ENCODE results near the gene TDRD6. TPM values are rescaled to one million over a fixed set of nuclear protein-coding genes. Genes with fewer than 3 reads are reported as not detected.

The TDRD6 gene
- total RNA-seq, 6 experiments from 2014 or later: not detected

DNA sequence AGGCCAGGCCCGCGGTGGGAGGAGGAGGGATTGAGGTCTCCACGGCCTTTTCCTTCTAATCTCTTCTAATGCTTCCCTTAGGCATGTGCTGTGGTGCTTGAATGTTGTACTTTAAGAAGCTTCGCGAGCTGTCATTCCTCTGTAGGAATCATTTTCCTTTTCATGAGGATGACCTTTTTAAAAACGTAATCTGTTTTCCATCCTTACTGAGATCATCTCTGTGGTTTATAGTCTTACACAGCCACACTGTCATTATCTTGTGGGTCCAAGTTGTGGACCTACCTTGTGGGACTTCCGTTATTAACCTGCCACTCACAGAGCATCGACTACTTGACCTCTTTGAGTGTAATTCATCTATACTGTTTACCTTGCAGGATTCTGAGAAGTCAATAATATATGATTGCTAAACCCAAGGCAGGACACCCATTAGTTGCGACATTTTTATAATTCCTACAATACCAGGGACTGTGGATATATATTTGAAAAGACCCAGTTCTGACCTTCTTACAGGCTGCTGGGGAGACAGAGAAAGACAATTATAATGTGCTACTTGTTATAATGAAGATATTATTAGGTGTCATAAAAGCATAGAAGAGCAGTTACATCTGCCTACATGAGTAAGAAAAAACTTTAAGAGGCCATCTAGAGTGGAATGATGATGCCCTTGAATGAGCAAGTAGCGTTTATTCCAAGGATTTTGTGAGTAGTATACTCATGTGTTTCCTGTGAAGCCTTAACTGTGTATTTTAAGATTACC is 34.1 kb upstream of the TDRD6 start:
- Mint-ChIP-seq H3K27ac (no peak overlapping the region), H3K4me1 (ENCODE audit: low read depth) (peaks cover 15% of the 10 kb centered on the region), H3K9me3 (no peaks in the 10 kb centered on the region), H3K36me3 (ENCODE audit: low read depth) (no peaks in the 10 kb centered on the region), H3K27me3 (ENCODE audit: insufficient read depth) (peaks cover 4% of the 10 kb centered on the region), H3K4me3 (peak overlapping the region; percentile 89)
- no peak for DNase-seq
- TF ChIP-seq, protein P1, sequence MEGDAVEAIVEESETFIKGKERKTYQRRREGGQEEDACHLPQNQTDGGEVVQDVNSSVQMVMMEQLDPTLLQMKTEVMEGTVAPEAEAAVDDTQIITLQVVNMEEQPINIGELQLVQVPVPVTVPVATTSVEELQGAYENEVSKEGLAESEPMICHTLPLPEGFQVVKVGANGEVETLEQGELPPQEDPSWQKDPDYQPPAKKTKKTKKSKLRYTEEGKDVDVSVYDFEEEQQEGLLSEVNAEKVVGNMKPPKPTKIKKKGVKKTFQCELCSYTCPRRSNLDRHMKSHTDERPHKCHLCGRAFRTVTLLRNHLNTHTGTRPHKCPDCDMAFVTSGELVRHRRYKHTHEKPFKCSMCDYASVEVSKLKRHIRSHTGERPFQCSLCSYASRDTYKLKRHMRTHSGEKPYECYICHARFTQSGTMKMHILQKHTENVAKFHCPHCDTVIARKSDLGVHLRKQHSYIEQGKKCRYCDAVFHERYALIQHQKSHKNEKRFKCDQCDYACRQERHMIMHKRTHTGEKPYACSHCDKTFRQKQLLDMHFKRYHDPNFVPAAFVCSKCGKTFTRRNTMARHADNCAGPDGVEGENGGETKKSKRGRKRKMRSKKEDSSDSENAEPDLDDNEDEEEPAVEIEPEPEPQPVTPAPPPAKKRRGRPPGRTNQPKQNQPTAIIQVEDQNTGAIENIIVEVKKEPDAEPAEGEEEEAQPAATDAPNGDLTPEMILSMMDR (IDR thresholded peaks at IDR 0.05): no peak

DNA sequence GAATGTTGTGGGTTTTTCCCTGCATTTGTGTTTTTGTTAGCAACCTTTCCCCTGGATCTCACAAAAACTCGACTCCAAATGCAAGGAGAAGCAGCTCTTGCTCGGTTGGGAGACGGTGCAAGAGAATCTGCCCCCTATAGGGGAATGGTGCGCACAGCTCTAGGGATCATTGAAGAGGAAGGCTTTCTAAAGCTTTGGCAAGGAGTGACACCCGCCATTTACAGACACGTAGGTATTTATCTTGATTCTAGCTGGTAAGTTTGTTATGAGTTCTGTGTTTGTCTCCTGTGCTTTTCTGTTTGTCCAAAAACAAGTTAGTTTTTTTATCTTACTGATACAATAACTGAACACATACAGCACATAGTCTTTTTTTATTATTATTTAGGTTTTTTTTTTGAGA is 31.9 kb upstream of the TDRD6 start:
- DNase-seq: no peak
- no peaks in the 10 kb centered on the region for H3K36me3 Mint-ChIP-seq (ENCODE audit: low read depth)
- TF ChIP-seq, protein P1 (IDR thresholded peaks at IDR 0.05): peak; percentile 35; the same call in 1 of the 2 replicates
- H3K9me3 Mint-ChIP-seq: no peaks in the 10 kb centered on the region
- peaks cover 15% of the 10 kb centered on the region for H3K4me1 Mint-ChIP-seq (ENCODE audit: low read depth)
- no peak overlapping the region for H3K4me3 Mint-ChIP-seq
- H3K27me3 Mint-ChIP-seq (ENCODE audit: insufficient read depth): peaks cover 4% of the 10 kb centered on the region
- H3K27ac Mint-ChIP-seq: no peak overlapping the region

DNA sequence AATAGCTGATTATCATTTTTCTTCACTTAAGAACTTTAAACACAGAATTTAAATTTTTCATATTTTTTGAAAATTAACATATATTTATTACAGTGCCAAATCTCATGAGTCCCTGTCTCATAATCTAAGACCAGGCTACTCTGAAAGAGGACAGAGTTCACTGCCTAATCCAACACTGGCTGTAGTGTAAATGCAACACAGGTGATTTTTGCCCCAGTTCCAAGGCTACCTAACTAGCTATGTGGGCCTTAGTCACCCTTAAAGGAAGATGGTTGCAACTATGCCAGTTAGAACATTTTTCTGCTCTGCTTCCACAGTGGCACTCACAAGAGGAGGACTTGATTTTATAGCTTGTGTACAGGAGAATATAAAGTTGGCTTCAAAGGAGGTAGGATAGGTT is 30.0 kb upstream of the TDRD6 start:
- no peak for DNase-seq
- Mint-ChIP-seq H3K27me3 (ENCODE audit: insufficient read depth) (peaks cover under 1% of the 10 kb centered on the region), H3K9me3 (no peaks in the 10 kb centered on the region), H3K27ac (no peak overlapping the region), H3K4me3 (no peak overlapping the region), H3K4me1 (ENCODE audit: low read depth) (peaks cover 7% of the 10 kb centered on the region), H3K36me3 (ENCODE audit: low read depth) (no peaks in the 10 kb centered on the region)
- TF ChIP-seq, protein P1 (IDR thresholded peaks at IDR 0.05): no peak

DNA sequence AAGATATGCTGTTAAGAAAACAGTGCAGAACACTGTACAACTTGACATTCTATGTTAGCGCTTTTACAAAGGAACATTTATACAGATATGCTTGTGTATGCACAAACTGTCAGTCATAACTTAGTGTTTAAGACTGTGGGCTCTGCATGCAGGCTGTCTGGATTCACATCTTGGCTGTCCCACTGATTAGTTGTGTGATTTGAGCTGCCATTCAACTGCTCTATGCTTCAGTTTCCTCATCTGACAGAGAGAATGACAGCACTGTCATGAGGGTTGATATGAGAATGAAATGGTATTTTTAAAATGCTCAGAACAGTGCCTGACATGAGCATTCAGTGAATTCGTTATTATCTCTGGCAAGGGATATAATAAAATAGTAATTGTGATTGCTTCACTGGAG is 26.2 kb upstream of the TDRD6 start:
- H3K27ac Mint-ChIP-seq: no peak overlapping the region

DNA sequence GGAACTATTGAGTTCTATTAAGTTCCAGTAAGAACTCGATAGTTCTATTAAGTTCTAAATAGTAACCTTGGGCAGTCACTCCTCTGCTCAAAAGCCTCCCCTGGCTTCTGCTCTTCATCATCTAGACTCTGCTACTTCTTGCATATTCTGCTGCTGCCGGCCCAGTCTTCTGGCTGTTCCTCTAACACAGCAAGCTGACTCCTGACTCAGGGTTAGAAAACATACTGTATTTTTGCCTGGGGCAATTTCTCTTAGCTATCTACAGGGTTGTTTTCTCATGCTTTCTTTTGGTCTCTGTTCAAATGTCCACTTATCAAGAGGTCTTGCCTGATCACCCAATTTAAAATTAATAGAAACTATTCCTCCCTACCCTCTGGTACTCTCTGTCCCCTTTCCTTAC is 20.3 kb upstream of the TDRD6 start:
- Mint-ChIP-seq H3K36me3 (ENCODE audit: low read depth) (no peaks in the 10 kb centered on the region), H3K27me3 (ENCODE audit: insufficient read depth) (peaks cover 2% of the 10 kb centered on the region; the same call in 1 of the 2 replicates), H3K27ac (no peak overlapping the region), H3K4me1 (ENCODE audit: low read depth) (no peaks in the 10 kb centered on the region), H3K9me3 (no peaks in the 10 kb centered on the region), H3K4me3 (no peak overlapping the region)
- DNase-seq: no peak
- TF ChIP-seq, protein P1 (IDR thresholded peaks at IDR 0.05): no peak

More for the DNA sequence above, 26.2 kb upstream of the TDRD6 start:
- no peaks in the 10 kb centered on the region for H3K9me3 Mint-ChIP-seq
- TF ChIP-seq, protein P1 (IDR thresholded peaks at IDR 0.05): no peak
- H3K27me3 Mint-ChIP-seq (ENCODE audit: insufficient read depth): peaks cover 2% of the 10 kb centered on the region; the same call in 1 of the 2 replicates
- H3K4me1 Mint-ChIP-seq (ENCODE audit: low read depth): no peaks in the 10 kb centered on the region
- no peaks in the 10 kb centered on the region for H3K36me3 Mint-ChIP-seq (ENCODE audit: low read depth)
- no peak for DNase-seq
- no peak overlapping the region for H3K4me3 Mint-ChIP-seq
